ENCODE results near the gene PGM2L1.
"Not testable (repeated sequence)": the region's sequence is repeated elsewhere in the genome, so short reads cannot be mapped to it uniquely, and the experiment has no call there.

Gene PGM2L1

DNA sequence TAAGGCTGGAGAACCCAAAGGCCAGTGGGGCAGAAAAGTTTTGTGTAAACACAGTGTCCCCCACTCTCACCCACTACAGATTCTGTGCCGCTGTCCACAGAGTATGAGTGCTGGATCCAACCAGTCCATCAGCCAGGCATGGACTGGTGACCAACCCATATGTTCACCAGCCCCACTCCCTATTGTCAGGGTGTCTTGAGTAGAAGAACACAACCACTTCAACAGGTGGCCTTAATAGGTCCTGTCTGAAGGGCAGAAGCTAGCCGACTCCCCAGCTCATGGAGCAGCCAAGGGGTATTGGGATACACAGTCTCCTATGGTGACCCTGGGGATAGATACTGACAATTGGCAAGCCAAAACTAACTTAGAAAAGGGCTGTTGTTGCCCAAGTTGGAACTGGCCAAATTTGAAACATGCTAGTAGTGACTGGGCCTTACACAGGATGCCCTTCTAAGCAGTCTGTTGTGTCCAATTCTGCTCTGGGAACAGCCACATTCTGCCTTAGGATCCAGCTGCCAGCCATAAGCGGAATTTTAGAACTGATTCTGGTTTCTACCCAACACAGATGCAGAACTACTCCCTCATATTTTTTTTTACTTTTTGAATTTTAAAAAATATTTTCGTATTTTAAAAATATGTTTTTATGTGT lies 19.8 kb upstream of the PGM2L1 start:
- TF ChIP-seq, protein P1, sequence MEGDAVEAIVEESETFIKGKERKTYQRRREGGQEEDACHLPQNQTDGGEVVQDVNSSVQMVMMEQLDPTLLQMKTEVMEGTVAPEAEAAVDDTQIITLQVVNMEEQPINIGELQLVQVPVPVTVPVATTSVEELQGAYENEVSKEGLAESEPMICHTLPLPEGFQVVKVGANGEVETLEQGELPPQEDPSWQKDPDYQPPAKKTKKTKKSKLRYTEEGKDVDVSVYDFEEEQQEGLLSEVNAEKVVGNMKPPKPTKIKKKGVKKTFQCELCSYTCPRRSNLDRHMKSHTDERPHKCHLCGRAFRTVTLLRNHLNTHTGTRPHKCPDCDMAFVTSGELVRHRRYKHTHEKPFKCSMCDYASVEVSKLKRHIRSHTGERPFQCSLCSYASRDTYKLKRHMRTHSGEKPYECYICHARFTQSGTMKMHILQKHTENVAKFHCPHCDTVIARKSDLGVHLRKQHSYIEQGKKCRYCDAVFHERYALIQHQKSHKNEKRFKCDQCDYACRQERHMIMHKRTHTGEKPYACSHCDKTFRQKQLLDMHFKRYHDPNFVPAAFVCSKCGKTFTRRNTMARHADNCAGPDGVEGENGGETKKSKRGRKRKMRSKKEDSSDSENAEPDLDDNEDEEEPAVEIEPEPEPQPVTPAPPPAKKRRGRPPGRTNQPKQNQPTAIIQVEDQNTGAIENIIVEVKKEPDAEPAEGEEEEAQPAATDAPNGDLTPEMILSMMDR (IDR thresholded peaks at IDR 0.05; ENCODE audit: insufficient read depth, missing control alignments): no peak
- FAIRE-seq (no peak), DNase-seq (ENCODE audit: insufficient read length, low spot score) (no peak)

DNA sequence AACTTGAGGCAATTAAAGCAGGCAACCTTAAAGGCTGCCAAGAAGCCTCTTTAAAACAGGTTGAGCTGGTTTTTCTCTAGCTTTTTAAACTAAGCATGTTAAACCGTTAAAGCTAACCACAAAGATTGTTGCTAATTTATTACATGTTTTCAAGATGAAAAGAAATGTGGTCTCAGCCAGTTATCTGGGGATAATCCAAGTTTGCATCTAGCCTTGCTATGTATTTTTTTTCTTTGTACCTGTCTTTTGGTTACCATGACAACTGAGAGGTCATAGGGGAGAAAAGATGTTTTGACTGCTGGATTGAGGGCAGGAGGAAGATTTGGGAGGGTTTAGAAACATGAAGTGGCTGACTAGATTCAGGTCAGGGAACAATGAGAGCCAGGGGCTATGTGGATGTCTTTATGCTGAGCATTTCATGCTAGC lies 19.2 kb upstream of the PGM2L1 start:
- TF ChIP-seq, protein P1 (IDR thresholded peaks at IDR 0.05; ENCODE audit: insufficient read depth, missing control alignments): no peak
- DNase-seq (ENCODE audit: insufficient read length, low spot score) (no peak), FAIRE-seq (no peak)

DNA sequence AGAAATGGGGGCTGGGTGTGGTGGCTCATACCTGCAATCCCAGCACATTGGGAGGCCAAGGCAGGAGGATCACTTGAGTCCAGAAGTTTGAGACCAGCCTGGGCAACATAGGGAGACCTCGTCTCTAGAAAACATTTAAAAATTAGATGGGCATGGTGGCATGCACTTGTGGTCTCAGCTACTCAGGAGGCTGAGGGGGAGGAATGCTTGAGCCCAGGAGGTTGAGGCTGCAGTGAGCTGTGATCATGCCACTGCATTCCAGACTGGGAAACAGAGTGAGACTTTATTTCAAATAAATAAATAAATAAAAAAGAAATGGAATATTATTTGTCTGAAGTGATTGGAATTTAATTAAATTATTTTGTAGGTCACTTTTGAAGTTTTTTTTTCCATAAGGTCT lies 18.7 kb upstream of the PGM2L1 start:
- not testable (repeated sequence) for FAIRE-seq; DNase-seq (ENCODE audit: insufficient read length, low spot score)

DNA sequence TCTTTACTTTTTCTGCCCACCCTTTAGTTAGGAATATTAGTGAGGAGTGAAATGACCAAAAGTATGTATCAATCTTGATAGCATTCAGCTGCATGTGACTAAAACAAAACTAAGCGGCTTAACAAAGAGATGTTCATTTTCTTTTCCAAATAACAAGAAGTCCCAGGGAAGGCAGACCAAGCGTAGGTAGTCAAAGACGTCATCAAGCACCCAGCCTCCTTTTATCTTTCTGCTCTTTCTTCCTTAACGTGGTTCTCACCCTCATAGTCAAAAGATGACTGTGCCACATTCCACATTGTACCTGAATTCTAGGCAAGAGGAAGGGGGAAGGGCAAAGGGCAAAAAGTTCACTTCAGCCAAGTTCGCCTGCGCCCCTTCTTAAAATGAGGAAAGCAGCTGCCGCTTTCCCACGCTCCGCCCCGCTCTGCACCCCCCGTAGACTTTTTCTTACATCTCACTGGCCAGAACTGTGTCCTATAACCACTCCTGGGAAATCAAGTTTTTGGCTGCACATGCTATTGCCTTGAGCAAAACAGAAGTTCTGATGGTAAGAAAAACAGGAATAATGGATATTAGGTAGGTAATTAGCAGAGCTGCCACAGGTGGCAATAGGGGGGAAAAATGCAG lies 14.6 kb upstream of the PGM2L1 start:
- DNase-seq (ENCODE audit: insufficient read length, low spot score) (no peak), FAIRE-seq (no peak)
- TF ChIP-seq, protein P1 (IDR thresholded peaks at IDR 0.05; ENCODE audit: insufficient read depth, missing control alignments): no peak

DNA sequence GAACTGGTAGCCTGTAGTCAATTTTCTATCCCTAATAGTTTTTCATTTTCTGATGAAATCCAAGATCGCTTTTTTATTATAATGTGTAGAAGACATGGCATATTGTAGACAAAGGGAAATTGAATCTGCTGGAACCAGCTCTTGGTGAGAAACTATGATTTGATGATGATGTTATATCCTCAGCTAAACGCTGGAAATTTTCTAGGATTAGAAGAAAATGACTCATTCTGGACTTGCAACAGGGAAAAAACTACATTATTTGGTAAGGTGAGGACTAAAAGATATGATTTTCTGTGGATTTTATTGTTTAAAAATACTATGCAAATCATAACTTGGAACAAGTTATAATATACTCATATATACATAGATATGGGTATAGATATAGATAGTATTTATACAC lies 14.1 kb upstream of the PGM2L1 start:
- FAIRE-seq: no peak
- DNase-seq (ENCODE audit: insufficient read length, low spot score): no peak
- TF ChIP-seq, protein P1 (IDR thresholded peaks at IDR 0.05; ENCODE audit: insufficient read depth, missing control alignments): no peak

DNA sequence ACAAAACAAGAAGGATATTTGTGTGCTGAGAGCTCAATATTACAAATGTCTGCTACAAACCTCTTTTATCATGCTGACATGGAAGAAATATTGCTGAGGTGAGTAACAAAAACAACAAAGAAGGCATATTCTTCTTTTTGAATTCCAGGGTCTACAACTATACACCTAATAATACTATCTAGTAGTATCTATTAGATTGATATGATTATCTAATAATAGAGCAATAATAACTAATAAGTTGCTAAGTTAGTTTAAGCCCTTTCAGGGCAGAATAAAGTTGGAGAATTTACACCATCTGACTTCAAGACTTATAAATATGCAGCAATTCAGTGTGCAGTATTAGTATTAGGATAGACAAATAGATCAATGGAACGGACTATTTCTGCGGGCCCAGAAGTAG lies 11.4 kb upstream of the PGM2L1 start:
- TF ChIP-seq, protein P1 (IDR thresholded peaks at IDR 0.05; ENCODE audit: insufficient read depth, missing control alignments): no peak
- DNase-seq (ENCODE audit: insufficient read length, low spot score) (no peak), FAIRE-seq (no peak)

DNA sequence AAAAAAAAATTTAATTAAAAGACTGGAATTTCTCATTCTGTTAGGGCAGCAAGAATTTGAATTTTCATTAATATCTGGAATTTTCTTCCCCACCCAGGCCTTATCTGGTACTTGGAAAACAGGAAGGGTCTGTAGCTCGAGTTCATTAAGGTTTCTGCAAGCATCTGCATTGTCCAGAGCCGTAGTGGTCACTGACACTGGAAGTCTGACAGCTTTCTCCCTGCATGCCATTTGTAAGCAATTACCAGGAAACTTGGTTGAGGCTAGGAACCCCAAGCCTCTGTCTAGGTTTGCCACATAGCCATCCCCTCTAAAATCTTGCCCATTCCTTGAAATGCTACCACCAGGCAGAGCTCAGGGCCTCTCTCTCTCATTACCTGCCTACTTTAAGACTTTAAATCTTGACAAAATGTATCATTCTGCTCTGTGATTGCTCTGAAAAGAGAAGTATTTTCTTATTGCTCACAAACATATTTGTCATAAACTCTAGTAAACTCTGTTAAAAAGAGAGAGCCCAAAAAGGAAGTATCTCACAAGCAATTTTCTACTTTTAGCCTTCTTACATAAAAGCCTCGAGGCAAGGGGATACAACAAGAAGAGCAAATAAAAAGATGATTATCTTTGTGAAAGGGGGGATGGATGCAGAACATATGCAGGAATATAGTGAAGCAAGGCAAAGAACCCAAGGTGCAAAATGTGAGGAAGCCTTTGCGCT lies 5.5 kb upstream of the PGM2L1 start:
- no peak for FAIRE-seq
- DNase-seq (ENCODE audit: insufficient read length, low spot score): no peak
- TF ChIP-seq, protein P1 (IDR thresholded peaks at IDR 0.05; ENCODE audit: insufficient read depth, missing control alignments): no peak

All from D721Med (cell line).